H9 (cell line): Measurements from ENCODE around the gene ELOVL2. TPM values are rescaled to one million over a fixed set of nuclear protein-coding genes. Genes with fewer than 3 reads are reported as not detected.

Experiments used
- DNase-seq: peaks from one replicate; pipeline ENCODE4 v3.0.0-alpha.2; 2017
- H2AFZ ChIP-seq: one replicate; pipeline ENCODE4 v1.6.1; 2013; ENCODE audit warnings: mild to moderate bottlenecking, low read length, control low read depth, moderate library complexity
- H2AK5ac ChIP-seq: 2 replicates; pipeline ENCODE4 v1.6.1; 2013; ENCODE audit warnings: low read length, control low read depth, mixed read lengths; ENCODE audit not compliant: insufficient read length
- H2BK120ac ChIP-seq: one replicate; pipeline ENCODE4 v1.6.1; 2013; ENCODE audit warnings: low read depth, mild to moderate bottlenecking, low read length, control low read depth, inconsistent platforms; ENCODE audit not compliant: poor library complexity, severe bottlenecking
- H2BK12ac ChIP-seq: 2 replicates; pipeline ENCODE4 v1.6.1; 2013; ENCODE audit warnings: low read length, control low read depth, mixed read lengths, low read depth; ENCODE audit not compliant: insufficient read length
- H2BK15ac ChIP-seq: 2 replicates; pipeline ENCODE4 v1.6.1; 2013; ENCODE audit warnings: low read depth, low read length, control low read depth
- H2BK20ac ChIP-seq: one replicate; pipeline ENCODE4 v1.6.1; 2013; ENCODE audit warnings: low read depth, mild to moderate bottlenecking, low read length, control low read depth, inconsistent platforms; ENCODE audit not compliant: poor library complexity, severe bottlenecking
- H2BK5ac ChIP-seq: 2 replicates; pipeline ENCODE4 v1.6.1; 2013; ENCODE audit warnings: low read length, control low read depth, mixed read lengths; ENCODE audit not compliant: insufficient read length
- H3K14ac ChIP-seq: 2 replicates; pipeline ENCODE4 v1.6.1; 2013; ENCODE audit warnings: low read length, control low read depth; ENCODE audit not compliant: insufficient read depth
- H3K18ac ChIP-seq: 2 replicates; pipeline ENCODE4 v1.6.1; 2013; ENCODE audit warnings: low read depth, mild to moderate bottlenecking, mixed read lengths, low read length, control low read depth; ENCODE audit not compliant: insufficient read length
- H3K23ac ChIP-seq: 2 replicates; pipeline ENCODE4 v1.6.1; 2013; ENCODE audit warnings: low read length, control low read depth, mixed read lengths, low read depth; ENCODE audit not compliant: insufficient read length
- H3K23me2 ChIP-seq: 2 replicates; pipeline ENCODE4 v1.6.1; 2013; ENCODE audit warnings: low read depth, mild to moderate bottlenecking, mixed read lengths, low read length, control low read depth; ENCODE audit not compliant: insufficient read length, poor library complexity, severe bottlenecking
- H3K27ac ChIP-seq: 2 replicates; pipeline ENCODE4 v1.5.1; 2013; ENCODE audit warnings: low read length, control low read depth, mixed read lengths, low read depth; ENCODE audit not compliant: insufficient read length
- H3K27me3 ChIP-seq: 2 replicates; pipeline ENCODE4 v1.6.1; 2013; ENCODE audit warnings: low read length, control low read depth, inconsistent platforms; ENCODE audit not compliant: insufficient read depth
- H3K4ac ChIP-seq: 2 replicates; pipeline ENCODE4 v1.6.1; 2013; ENCODE audit warnings: low read depth, mild to moderate bottlenecking, control low read depth, inconsistent platforms, low read length, moderate library complexity
- H3K4me1 ChIP-seq: 2 replicates; pipeline ENCODE4 v1.6.1; 2013; ENCODE audit warnings: low read length, control low read depth, inconsistent platforms; ENCODE audit not compliant: insufficient read depth
- H3K4me2 ChIP-seq: 2 replicates; pipeline ENCODE4 v1.6.1; 2013; ENCODE audit warnings: low read length, control low read depth, mixed read lengths; ENCODE audit not compliant: insufficient read length, insufficient read depth
- H3K56ac ChIP-seq: 2 replicates; pipeline ENCODE4 v1.6.1; 2013; ENCODE audit warnings: low read depth, mild to moderate bottlenecking, mixed read lengths, low read length, control low read depth; ENCODE audit not compliant: insufficient read length
- H3K79me1 ChIP-seq: 2 replicates; pipeline ENCODE4 v1.6.1; 2013; ENCODE audit warnings: low read depth, mild to moderate bottlenecking, moderate library complexity, low read length, control low read depth, inconsistent platforms; ENCODE audit not compliant: insufficient read depth, poor library complexity, severe bottlenecking
- H3K79me2 ChIP-seq: 2 replicates; pipeline ENCODE4 v1.6.1; 2013; ENCODE audit warnings: low read length, control low read depth, inconsistent platforms; ENCODE audit not compliant: insufficient read depth
- H3K9ac ChIP-seq: 2 replicates; pipeline ENCODE4 v1.6.1; 2013; ENCODE audit warnings: low read length, control low read depth, mixed read lengths; ENCODE audit not compliant: insufficient read length; ENCODE audit errors: extremely low read depth
- H3K9me3 ChIP-seq: one replicate; pipeline ENCODE4 v1.6.1; 2013; ENCODE audit warnings: low read depth, low read length, inconsistent platforms; ENCODE audit not compliant: control insufficient read depth
- H3T11ph ChIP-seq: one replicate; pipeline ENCODE4 v1.6.1; 2013; ENCODE audit warnings: mild to moderate bottlenecking, low read length, control low read depth, inconsistent platforms
- H4K20me1 ChIP-seq: one replicate; pipeline ENCODE4 v1.6.1; 2013; ENCODE audit not compliant: control insufficient read depth, insufficient read length, insufficient read depth
- H4K5ac ChIP-seq: 2 replicates; pipeline ENCODE4 v1.6.1; 2013; ENCODE audit warnings: low read depth, mild to moderate bottlenecking, mixed read lengths, low read length, control low read depth; ENCODE audit not compliant: insufficient read length
- H4K8ac ChIP-seq: replicated peaks from 2 replicates; pipeline ENCODE4 v1.6.1; 2013; ENCODE audit warnings: low read length, control low read depth, mixed read lengths, low read depth; ENCODE audit not compliant: insufficient read length
- H4K91ac ChIP-seq: 2 replicates; pipeline ENCODE4 v1.6.1; 2013; ENCODE audit warnings: low read depth, mild to moderate bottlenecking, moderate library complexity, mixed read lengths, low read length, control low read depth; ENCODE audit not compliant: insufficient read length
- H3K27ac Mint-ChIP-seq, 3 experiments: 2 replicates in 2 of 3; 3 replicates in 1 of 3; pipeline ENCODE4 v1.8.0; 2020 to 2021; ENCODE audit warnings: mixed read lengths in 3 of 3, mild to moderate bottlenecking in 1 of 3, moderate library complexity in 1 of 3
- H3K27me3 Mint-ChIP-seq: 2 replicates; pipeline ENCODE4 v1.8.0; 2021; ENCODE audit warnings: low read depth, mild to moderate bottlenecking, moderate library complexity, mixed read lengths
- H3K36me3 Mint-ChIP-seq, 3 experiments: 2 replicates in 2 of 3; 3 replicates in 1 of 3; pipeline ENCODE4 v1.8.0; 2020 to 2021; ENCODE audit warnings: low read depth in 3 of 3, mixed read lengths in 3 of 3; ENCODE audit not compliant: insufficient read depth in 1 of 3
- H3K4me1 Mint-ChIP-seq, 2 experiments: 2 replicates each; pipeline ENCODE4 v1.8.0; 2020; ENCODE audit warnings: mixed read lengths in 2 of 2
- H3K4me3 Mint-ChIP-seq, 2 experiments: 2 replicates in 1 of 2; 3 replicates in 1 of 2; pipeline ENCODE4 v1.8.0; 2020 to 2021; ENCODE audit warnings: mild to moderate bottlenecking in 2 of 2, mixed read lengths in 2 of 2, moderate library complexity in 1 of 2
- H3K9me3 Mint-ChIP-seq, 2 experiments: 2 replicates in 1 of 2; 3 replicates in 1 of 2; pipeline ENCODE4 v1.8.0; 2020; ENCODE audit warnings: mild to moderate bottlenecking in 2 of 2, mixed read lengths in 2 of 2, moderate library complexity in 1 of 2
- WGBS: extraction: QIAGEN DNeasy Blood & Tissue Kit; methylation state at CpG from one replicate; pipeline ENCODE4 v1.1.7; 2013; ENCODE audit warnings: missing lambda C conversion rate, low lambda C conversion rate, mixed read lengths; ENCODE audit not compliant: insufficient read length; ENCODE audit errors: extremely low coverage; 5-methylcytosine and 5-hydroxymethylcytosine counted together
- total RNA-seq: library from RNA; stranded (reverse); gene quantifications from 2 replicates; pipeline ENCODE4 v1.2.1, GENCODE V29; 2021
- TF ChIP-seq, protein P1 (sequence below): fragments of 200-600 bp; sonication (generic); conservative IDR thresholded peaks from 3 replicates; pipeline ENCODE4 v1.8.0; 2021; ENCODE audit warnings: antibody characterized with exemption, mild to moderate bottlenecking

Gene ELOVL2
- total RNA-seq, 1 experiment from 2014 or later: 0.57 TPM

DNA sequence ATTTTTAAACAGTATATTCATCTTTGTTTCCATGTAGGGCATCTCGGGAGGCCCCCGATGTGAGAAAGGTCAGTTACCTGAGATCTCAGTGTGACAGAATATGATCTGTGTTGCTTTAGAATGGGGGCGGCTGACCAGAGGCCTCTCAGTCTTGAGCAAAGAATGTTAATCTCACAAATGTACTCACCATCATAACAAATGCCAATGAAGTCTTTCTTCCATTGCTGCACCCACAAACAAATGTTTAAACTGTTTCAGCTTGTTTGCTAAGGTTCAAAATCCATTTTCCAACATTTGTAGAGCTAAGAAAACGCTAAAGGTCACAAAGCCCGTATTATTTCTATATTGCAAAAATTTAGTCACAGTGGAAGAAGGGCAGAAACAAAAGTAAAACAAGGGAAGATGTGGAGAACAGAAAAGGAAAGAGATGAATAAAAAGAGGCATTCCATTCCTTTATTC, 31.8 kb downstream of the ELOVL2 start:
- Histone ChIP-seq H4K91ac (no peak overlapping the region), H3K56ac (no peak overlapping the region), H3T11ph (no peak overlapping the region), H2BK5ac (no peak overlapping the region), H4K20me1 (no peaks in the 10 kb centered on the region), H2AK5ac (no peak overlapping the region), H3K23me2 (no peaks in the 10 kb centered on the region), H3K18ac (no peak overlapping the region), H2BK15ac (no peak overlapping the region), H3K14ac (no peak overlapping the region), H3K4ac (no peak overlapping the region), H4K5ac (no peak overlapping the region), H3K9ac (no peak overlapping the region), H3K9me3 (no peaks in the 10 kb centered on the region), H3K79me1 (no peaks in the 10 kb centered on the region), H2BK12ac (no peak overlapping the region), H3K79me2 (no peaks in the 10 kb centered on the region), H2BK20ac (no peak overlapping the region), H3K27ac (no peak overlapping the region), H3K4me1 (no peaks in the 10 kb centered on the region; the same call in 1 of the 2 replicates), H3K27me3 (no peaks in the 10 kb centered on the region), H3K23ac (no peak overlapping the region), H2BK120ac (no peak overlapping the region), H3K4me2 (no peak overlapping the region), H4K8ac (no peak overlapping the region), H2AFZ (no peak overlapping the region)
- no CpG with 5 or more reads among the region's 5 CpGs for WGBS
- TF ChIP-seq, protein P1, sequence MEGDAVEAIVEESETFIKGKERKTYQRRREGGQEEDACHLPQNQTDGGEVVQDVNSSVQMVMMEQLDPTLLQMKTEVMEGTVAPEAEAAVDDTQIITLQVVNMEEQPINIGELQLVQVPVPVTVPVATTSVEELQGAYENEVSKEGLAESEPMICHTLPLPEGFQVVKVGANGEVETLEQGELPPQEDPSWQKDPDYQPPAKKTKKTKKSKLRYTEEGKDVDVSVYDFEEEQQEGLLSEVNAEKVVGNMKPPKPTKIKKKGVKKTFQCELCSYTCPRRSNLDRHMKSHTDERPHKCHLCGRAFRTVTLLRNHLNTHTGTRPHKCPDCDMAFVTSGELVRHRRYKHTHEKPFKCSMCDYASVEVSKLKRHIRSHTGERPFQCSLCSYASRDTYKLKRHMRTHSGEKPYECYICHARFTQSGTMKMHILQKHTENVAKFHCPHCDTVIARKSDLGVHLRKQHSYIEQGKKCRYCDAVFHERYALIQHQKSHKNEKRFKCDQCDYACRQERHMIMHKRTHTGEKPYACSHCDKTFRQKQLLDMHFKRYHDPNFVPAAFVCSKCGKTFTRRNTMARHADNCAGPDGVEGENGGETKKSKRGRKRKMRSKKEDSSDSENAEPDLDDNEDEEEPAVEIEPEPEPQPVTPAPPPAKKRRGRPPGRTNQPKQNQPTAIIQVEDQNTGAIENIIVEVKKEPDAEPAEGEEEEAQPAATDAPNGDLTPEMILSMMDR: no peak
- no peak overlapping the region for H3K4me3 Mint-ChIP-seq
- H3K4me1 Mint-ChIP-seq: peaks cover 15 to 18% of the 10 kb centered on the region in 2 experiments
- no peaks in the 10 kb centered on the region for H3K9me3 Mint-ChIP-seq
- no peak overlapping the region for H3K27ac Mint-ChIP-seq
- DNase-seq: no peak
- H3K36me3 Mint-ChIP-seq: no peaks in the 10 kb centered on the region
- peaks cover 4% of the 10 kb centered on the region for H3K27me3 Mint-ChIP-seq
